ENCODE measurements around the gene PTK7.

The PTK7 gene

DNA sequence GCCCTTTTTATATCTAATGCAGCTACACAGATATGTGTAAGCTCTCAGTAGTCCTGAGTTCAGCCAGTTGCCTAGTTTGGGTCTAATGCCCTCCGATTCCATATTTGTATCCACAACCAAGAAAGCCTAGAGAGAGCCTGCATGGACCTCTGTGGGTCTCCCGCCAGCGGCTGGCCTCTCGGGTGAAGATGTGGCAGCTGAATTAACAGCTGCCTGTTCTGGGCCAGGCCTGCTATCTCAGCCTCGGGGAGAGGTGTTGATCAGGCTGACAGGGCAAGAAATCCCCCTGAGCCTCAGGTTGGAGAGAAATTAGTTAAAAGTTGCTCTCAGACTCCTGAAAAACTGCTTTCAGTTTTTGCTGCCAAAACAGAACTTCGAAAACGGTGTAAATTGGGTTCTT lies 19.8 kb downstream of the PTK7 start:
- TF ChIP-seq, protein P1, sequence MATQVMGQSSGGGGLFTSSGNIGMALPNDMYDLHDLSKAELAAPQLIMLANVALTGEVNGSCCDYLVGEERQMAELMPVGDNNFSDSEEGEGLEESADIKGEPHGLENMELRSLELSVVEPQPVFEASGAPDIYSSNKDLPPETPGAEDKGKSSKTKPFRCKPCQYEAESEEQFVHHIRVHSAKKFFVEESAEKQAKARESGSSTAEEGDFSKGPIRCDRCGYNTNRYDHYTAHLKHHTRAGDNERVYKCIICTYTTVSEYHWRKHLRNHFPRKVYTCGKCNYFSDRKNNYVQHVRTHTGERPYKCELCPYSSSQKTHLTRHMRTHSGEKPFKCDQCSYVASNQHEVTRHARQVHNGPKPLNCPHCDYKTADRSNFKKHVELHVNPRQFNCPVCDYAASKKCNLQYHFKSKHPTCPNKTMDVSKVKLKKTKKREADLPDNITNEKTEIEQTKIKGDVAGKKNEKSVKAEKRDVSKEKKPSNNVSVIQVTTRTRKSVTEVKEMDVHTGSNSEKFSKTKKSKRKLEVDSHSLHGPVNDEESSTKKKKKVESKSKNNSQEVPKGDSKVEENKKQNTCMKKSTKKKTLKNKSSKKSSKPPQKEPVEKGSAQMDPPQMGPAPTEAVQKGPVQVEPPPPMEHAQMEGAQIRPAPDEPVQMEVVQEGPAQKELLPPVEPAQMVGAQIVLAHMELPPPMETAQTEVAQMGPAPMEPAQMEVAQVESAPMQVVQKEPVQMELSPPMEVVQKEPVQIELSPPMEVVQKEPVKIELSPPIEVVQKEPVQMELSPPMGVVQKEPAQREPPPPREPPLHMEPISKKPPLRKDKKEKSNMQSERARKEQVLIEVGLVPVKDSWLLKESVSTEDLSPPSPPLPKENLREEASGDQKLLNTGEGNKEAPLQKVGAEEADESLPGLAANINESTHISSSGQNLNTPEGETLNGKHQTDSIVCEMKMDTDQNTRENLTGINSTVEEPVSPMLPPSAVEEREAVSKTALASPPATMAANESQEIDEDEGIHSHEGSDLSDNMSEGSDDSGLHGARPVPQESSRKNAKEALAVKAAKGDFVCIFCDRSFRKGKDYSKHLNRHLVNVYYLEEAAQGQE (IDR thresholded peaks at IDR 0.05; ENCODE audit: insufficient read depth in 1 of 2, low read depth in 2 of 2, low read length in 2 of 2) = no peak
- TF ChIP-seq TAF1 (IDR thresholded peaks at IDR 0.05; ENCODE audit: borderline replicate concordance, insufficient read depth, low read length) = no peak
- TF ChIP-seq SIN3A (IDR thresholded peaks at IDR 0.05; ENCODE audit: borderline replicate concordance, insufficient read depth, low read length) = no peak
- no peak for TF ChIP-seq POLR2AphosphoS5 (IDR thresholded peaks at IDR 0.05; ENCODE audit: low read depth, low read length)
- no peak for TF ChIP-seq FOXP2 (optimal IDR thresholded peaks at IDR 0.05; ENCODE audit: borderline replicate concordance, extremely low read depth, extremely low read length, insufficient read depth)

DNA sequence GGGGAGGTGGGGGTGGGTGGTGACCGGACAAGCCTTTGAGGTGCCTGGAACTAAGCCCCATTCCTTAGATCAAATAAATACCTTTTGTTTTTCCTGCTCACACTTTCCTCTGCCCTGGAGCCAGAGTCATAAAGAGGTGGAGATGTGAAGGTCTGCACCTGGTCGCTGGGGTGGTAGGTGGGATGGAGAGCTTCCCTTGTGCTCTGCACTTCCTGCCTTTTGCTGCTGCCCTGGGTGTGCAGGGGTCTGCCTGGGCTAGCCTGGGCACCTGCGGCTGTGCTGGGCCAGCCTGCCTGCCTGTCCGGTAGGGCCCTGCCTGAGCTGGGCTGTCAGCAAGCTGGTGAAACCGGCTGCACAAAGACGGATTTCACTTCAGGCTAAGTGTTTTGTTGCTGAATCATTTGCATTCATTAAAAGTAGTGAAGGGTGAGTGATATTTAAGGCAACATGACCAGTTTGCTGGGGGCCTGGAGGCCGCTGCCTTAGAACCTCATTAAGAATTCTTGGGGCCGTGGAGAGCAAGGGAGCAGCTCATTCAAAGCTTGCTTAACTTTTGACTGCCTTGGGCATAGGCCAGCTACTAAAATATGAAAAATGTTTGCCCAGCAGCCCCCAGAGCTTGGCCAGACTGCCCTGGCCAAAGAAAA lies 20.5 kb downstream of the PTK7 start:
- TF ChIP-seq TAF1 (IDR thresholded peaks at IDR 0.05; ENCODE audit: borderline replicate concordance, insufficient read depth, low read length) = no peak
- TF ChIP-seq, protein P1 (IDR thresholded peaks at IDR 0.05; ENCODE audit: insufficient read depth in 1 of 2, low read depth in 2 of 2, low read length in 2 of 2) = 0 out of 4 replicates have a peak, but pooled peaks of 1 of the 2 experiments have one; percentile 6
- TF ChIP-seq SIN3A (IDR thresholded peaks at IDR 0.05; ENCODE audit: borderline replicate concordance, insufficient read depth, low read length) = no peak
- TF ChIP-seq POLR2AphosphoS5 (IDR thresholded peaks at IDR 0.05; ENCODE audit: low read depth, low read length) = peak; percentile 28; the same call in 1 of the 2 replicates
- TF ChIP-seq FOXP2 (optimal IDR thresholded peaks at IDR 0.05; ENCODE audit: borderline replicate concordance, extremely low read depth, extremely low read length, insufficient read depth) = peak; percentile 65

DNA sequence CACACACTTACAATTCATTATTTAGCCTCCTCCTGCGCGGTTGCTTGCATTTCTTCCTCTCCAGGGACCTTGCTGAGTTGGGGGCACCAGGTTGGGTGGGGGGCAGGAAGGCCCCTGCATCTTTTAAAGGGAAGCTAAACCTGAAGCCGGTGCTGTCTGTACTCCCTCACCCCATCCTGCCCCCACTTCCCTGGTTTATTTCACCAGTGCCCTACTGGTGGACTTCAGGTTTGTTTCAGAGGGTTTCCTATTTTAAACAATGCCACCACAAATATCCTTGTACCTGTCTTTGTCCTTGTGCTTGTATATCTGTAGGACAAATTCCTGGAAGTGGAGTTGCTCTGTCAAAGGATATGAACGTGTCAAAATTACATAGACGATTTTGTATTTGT lies 21.0 kb downstream of the PTK7 start:
- TF ChIP-seq, protein P1 (IDR thresholded peaks at IDR 0.05; ENCODE audit: insufficient read depth in 1 of 2, low read depth in 2 of 2, low read length in 2 of 2) = no peak
- TF ChIP-seq FOXP2 (optimal IDR thresholded peaks at IDR 0.05; ENCODE audit: borderline replicate concordance, extremely low read depth, extremely low read length, insufficient read depth) (no peak), POLR2AphosphoS5 (IDR thresholded peaks at IDR 0.05; ENCODE audit: low read depth, low read length) (no peak), TAF1 (IDR thresholded peaks at IDR 0.05; ENCODE audit: borderline replicate concordance, insufficient read depth, low read length) (no peak), SIN3A (IDR thresholded peaks at IDR 0.05; ENCODE audit: borderline replicate concordance, insufficient read depth, low read length) (no peak)

DNA sequence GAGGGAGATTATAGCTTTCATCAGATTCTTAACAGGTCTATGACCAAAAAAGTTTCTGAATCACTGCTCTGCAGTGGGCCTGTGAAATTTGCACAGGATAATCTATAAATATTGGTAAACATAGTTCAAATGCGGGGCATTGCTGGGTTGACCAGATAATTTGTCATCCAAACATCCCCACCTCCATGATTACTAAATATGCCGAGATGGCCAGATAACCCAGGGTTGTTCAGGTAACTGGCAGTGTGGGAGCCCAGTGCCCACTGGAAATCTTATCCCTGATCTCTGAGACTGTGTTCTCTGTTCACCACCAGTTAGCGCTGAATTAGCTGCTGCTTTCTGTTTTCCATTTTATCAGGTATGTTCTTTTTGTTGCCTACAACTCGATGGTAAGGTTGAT lies 21.4 kb downstream of the PTK7 start:
- TF ChIP-seq, protein P1 (IDR thresholded peaks at IDR 0.05; ENCODE audit: insufficient read depth in 1 of 2, low read depth in 2 of 2, low read length in 2 of 2) = no peak
- no peak for TF ChIP-seq FOXP2 (optimal IDR thresholded peaks at IDR 0.05; ENCODE audit: borderline replicate concordance, extremely low read depth, extremely low read length, insufficient read depth)
- no peak for TF ChIP-seq POLR2AphosphoS5 (IDR thresholded peaks at IDR 0.05; ENCODE audit: low read depth, low read length)
- TF ChIP-seq SIN3A (IDR thresholded peaks at IDR 0.05; ENCODE audit: borderline replicate concordance, insufficient read depth, low read length) = no peak
- no peak for TF ChIP-seq TAF1 (IDR thresholded peaks at IDR 0.05; ENCODE audit: borderline replicate concordance, insufficient read depth, low read length)

All from PFSK-1 (cell line).